Nephron (organoid): Measurements from ENCODE around the gene MRPS9.

Experiments used
- H3K27ac Mint-ChIP-seq, 3 experiments: 2 replicates each; pipeline ENCODE4 v1.8.0; 2020; ENCODE audit warnings: mixed read lengths in 3 of 3, mild to moderate bottlenecking in 2 of 3, moderate library complexity in 1 of 3
- H3K27me3 Mint-ChIP-seq: 2 replicates; pipeline ENCODE4 v1.8.0; 2021; ENCODE audit warnings: low read depth, mild to moderate bottlenecking, moderate library complexity, mixed read lengths
- H3K36me3 Mint-ChIP-seq: 2 replicates; pipeline ENCODE4 v1.8.0; 2020; ENCODE audit warnings: low read depth, mixed read lengths
- H3K4me1 Mint-ChIP-seq: 2 replicates; pipeline ENCODE4 v1.8.0; 2020; ENCODE audit warnings: mixed read lengths
- H3K4me3 Mint-ChIP-seq, 3 experiments: 2 replicates each; pipeline ENCODE4 v1.8.0; 2020; ENCODE audit warnings: mild to moderate bottlenecking in 3 of 3, mixed read lengths in 3 of 3, moderate library complexity in 2 of 3
- H3K9me3 Mint-ChIP-seq: 2 replicates; pipeline ENCODE4 v1.8.0; 2020; ENCODE audit warnings: mixed read lengths
- CTCF ChIP-seq, 3 experiments: fragments of 200-600 bp; sonication (generic); IDR thresholded peaks; one replicate each; pipeline ENCODE4 v1.5.0; 2021; ENCODE audit warnings: antibody characterized with exemption in 3 of 3; ENCODE audit not compliant: unreplicated experiment in 3 of 3

MRPS9 gene

DNA sequence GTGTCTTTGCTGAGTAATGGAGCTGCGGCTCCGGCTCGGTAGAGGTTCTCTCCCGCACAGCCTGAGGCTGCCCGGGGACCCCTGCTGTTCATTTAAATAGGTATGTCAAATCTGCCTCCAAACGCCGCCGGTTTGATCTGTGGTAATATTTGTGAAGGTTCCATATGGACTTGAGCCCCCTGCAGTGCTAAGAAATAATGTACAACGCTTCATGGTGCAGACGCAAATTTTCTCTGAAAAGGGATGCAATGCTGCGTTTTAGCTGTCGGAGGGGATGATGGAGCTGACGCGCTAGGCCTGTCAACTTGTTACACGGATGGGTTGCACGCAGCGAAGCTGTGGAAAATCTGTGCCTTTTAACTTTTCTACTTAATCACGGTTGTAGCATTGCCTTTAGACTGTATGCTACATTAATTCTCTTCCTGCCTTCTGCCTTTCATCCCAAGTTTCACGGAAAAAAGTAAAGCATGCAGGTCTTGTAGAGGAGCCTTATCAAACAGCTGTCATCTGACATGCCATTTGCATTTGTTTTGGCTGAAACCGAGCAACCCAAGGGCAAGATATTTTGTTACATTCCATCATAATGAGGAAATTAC, 43.2 kb downstream of the MRPS9 start:
- Mint-ChIP-seq H3K27ac (peak overlapping the region; percentile 10 to 20 (median 19)), H3K9me3 (no peaks in the 10 kb centered on the region), H3K27me3 (no peaks in the 10 kb centered on the region), H3K4me1 (peaks cover 34% of the 10 kb centered on the region), H3K4me3 (peak overlapping the region in 2 of 3 experiments; percentile 0 to 5), H3K36me3 (peaks cover 9% of the 10 kb centered on the region)
- TF ChIP-seq CTCF (IDR thresholded peaks at IDR 0.05; ENCODE audit: unreplicated experiment in 3 of 3), result no peak

- Mint-ChIP-seq H3K9me3 (no peaks in the 10 kb centered on the region), H3K27me3 (no peaks in the 10 kb centered on the region), H3K4me1 (peaks cover 34% of the 10 kb centered on the region), H3K4me3 (no peak overlapping the region), H3K36me3 (peaks cover 4% of the 10 kb centered on the region), H3K27ac (no peak overlapping the region)
- TF ChIP-seq CTCF (IDR thresholded peaks at IDR 0.05; ENCODE audit: unreplicated experiment in 3 of 3), result no peak
These were observed 44.2 kb downstream of the MRPS9 start for GRCh38 chr2:105082107-105082506.

DNA sequence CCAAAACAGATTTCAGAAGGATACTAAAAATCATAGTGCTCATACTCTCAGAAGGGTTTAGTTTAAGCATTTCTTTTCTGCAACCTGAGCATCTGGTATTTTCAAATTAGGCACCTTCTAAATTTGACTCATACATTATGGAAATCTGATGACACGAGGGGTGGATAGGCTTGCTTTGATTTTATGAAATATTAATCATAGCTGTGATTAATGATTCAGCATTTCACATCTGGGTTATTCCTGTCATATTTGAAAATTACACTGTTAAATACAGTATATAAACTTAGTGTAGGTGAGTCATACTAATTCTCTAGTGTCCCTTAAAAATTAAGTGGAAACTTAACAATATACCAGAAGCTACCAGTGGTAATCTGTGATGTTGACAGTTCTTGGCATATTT, 47.7 kb downstream of the MRPS9 start:
- H3K9me3 Mint-ChIP-seq, result no peaks in the 10 kb centered on the region
- no peak overlapping the region for H3K27ac Mint-ChIP-seq
- H3K4me3 Mint-ChIP-seq, result no peak overlapping the region

DNA sequence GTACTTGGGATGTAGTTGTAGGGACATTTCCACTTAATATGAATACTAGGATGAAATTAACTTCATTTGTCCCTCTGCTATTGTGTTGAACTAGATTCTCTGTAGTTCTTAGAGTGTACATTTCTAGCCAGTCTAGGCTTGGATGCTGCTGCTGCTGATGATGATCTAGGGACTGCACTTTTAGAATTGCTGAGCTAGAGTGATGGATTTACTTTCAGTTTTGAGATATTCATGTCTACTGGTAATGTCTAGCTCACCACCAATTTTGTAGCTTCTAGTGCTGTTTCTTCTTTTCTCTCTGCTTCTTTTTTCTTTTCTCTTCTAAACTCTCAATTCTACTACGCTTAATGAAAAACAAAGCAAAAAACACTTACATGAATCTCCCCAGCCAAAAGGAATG, 49.4 kb downstream of the MRPS9 start:
- no peaks in the 10 kb centered on the region for H3K27me3 Mint-ChIP-seq
- peaks cover 2% of the 10 kb centered on the region for H3K4me1 Mint-ChIP-seq
- H3K4me3 Mint-ChIP-seq, result no peak overlapping the region
- peaks cover 11% of the 10 kb centered on the region for H3K36me3 Mint-ChIP-seq
- H3K9me3 Mint-ChIP-seq, result no peaks in the 10 kb centered on the region
- H3K27ac Mint-ChIP-seq, result no peak overlapping the region
- TF ChIP-seq CTCF (IDR thresholded peaks at IDR 0.05; ENCODE audit: unreplicated experiment in 3 of 3), result no peak

More for the DNA sequence above, 47.7 kb downstream of the MRPS9 start:
- H3K4me1 Mint-ChIP-seq, result peaks cover 18% of the 10 kb centered on the region
- no peaks in the 10 kb centered on the region for H3K27me3 Mint-ChIP-seq
- peaks cover 10% of the 10 kb centered on the region for H3K36me3 Mint-ChIP-seq
- no peak for TF ChIP-seq CTCF (IDR thresholded peaks at IDR 0.05; ENCODE audit: unreplicated experiment in 3 of 3)

- Mint-ChIP-seq H3K27me3 (no peaks in the 10 kb centered on the region), H3K4me1 (no peaks in the 10 kb centered on the region), H3K27ac (no peak overlapping the region), H3K9me3 (no peaks in the 10 kb centered on the region), H3K36me3 (peaks cover 18% of the 10 kb centered on the region), H3K4me3 (no peak overlapping the region)
- no peak for TF ChIP-seq CTCF (IDR thresholded peaks at IDR 0.05; ENCODE audit: unreplicated experiment in 3 of 3)
These were observed 52.2 kb downstream of the MRPS9 start for GRCh38 chr2:105090091-105090490.

DNA sequence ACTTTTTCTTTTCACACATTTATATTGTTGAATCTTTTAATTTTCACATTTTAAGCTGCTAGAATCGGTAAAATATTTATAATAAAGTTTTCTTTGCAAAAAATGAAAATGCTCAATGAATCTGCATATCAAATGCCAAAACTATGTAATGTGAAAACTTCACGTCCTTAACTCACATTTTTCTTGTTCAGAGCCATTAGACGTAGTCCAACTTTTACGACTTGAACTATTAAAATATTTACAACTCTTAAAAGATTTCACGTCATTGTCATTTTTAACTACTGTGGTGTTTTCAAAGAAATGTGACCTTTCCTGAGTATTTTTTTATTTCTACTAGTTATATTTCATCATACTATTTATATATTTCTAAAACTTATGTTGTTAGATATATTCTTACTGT, 54.9 kb downstream of the MRPS9 start:
- no peak overlapping the region for H3K4me3 Mint-ChIP-seq
- H3K27me3 Mint-ChIP-seq, result no peaks in the 10 kb centered on the region
- no peak overlapping the region for H3K27ac Mint-ChIP-seq
- peaks cover 32% of the 10 kb centered on the region for H3K36me3 Mint-ChIP-seq
- TF ChIP-seq CTCF (IDR thresholded peaks at IDR 0.05; ENCODE audit: unreplicated experiment in 3 of 3), result no peak
- H3K9me3 Mint-ChIP-seq, result no peaks in the 10 kb centered on the region
- no peaks in the 10 kb centered on the region for H3K4me1 Mint-ChIP-seq
